Measurements from ENCODE around the gene B3GNT7. TPM values are rescaled to one million over a fixed set of nuclear protein-coding genes. Genes with fewer than 3 reads are reported as not detected.

Gene B3GNT7
- total RNA-seq, 2 experiments from 2014 or later, result 0.38 to 0.89 TPM

GRCh38 chr2:231421051-231421580, 25.6 kb downstream of the B3GNT7 start:
- Mint-ChIP-seq H3K4me1 (ENCODE audit: low read depth) (peaks cover 5% of the 10 kb centered on the region), H3K36me3 (ENCODE audit: low read depth) (no peaks in the 10 kb centered on the region), H3K27ac (no peak overlapping the region), H3K9me3 (no peaks in the 10 kb centered on the region), H3K4me3 (no peak overlapping the region), H3K27me3 (peaks cover 4% of the 10 kb centered on the region)
- DNase-seq, result no peak
- intact Hi-C loops (cut with DNase I, micrococcal nuclease), result no loop called here
- no peaks in the 10 kb centered on the region for H3K27me3 ChIP-seq (ENCODE audit: control insufficient read depth in 1 of 2, insufficient read depth in 2 of 2, low read length in 2 of 2)
- H3K9me3 ChIP-seq (ENCODE audit: control insufficient read depth in 1 of 2, insufficient read depth in 1 of 2, low read length in 2 of 2), result no peaks in the 10 kb centered on the region
- no peak for ATAC-seq (ENCODE audit: poor library complexity)
- ChIA-PET POLR2A (no interaction called here), CTCF (no interaction called here)
- H3K4me1 ChIP-seq (ENCODE audit: insufficient read depth, low read length), result peaks cover 8% of the 10 kb centered on the region
- H3K27ac ChIP-seq (ENCODE audit: low read depth in 1 of 2, low read length in 2 of 2), result no peak overlapping the region
- no peak overlapping the region for H3K4me3 ChIP-seq (ENCODE audit: low read length)
- TF ChIP-seq, protein P1, sequence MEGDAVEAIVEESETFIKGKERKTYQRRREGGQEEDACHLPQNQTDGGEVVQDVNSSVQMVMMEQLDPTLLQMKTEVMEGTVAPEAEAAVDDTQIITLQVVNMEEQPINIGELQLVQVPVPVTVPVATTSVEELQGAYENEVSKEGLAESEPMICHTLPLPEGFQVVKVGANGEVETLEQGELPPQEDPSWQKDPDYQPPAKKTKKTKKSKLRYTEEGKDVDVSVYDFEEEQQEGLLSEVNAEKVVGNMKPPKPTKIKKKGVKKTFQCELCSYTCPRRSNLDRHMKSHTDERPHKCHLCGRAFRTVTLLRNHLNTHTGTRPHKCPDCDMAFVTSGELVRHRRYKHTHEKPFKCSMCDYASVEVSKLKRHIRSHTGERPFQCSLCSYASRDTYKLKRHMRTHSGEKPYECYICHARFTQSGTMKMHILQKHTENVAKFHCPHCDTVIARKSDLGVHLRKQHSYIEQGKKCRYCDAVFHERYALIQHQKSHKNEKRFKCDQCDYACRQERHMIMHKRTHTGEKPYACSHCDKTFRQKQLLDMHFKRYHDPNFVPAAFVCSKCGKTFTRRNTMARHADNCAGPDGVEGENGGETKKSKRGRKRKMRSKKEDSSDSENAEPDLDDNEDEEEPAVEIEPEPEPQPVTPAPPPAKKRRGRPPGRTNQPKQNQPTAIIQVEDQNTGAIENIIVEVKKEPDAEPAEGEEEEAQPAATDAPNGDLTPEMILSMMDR (IDR thresholded peaks at IDR 0.05), result no peak
- H3K36me3 ChIP-seq (ENCODE audit: insufficient read depth, low read length), result no peaks in the 10 kb centered on the region

DNA sequence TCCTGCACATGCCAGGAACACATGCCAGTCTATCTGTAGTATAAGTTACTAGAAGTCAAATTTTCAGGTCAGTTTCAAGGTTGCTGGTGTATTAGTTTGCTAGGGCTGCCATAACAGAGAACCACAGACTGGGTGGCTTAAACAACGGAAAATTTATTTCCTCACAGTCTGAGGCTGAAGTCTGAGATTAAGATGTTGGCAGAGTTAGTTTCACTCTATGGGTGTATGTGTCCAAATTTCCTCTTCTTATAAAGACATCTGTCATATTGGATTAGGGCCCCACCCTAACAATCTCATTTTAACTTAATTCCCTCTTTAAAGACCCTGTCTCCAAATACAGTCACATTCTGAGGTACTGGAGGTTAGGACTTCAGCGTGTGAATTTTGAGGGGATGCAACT, 26.5 kb downstream of the B3GNT7 start:
- peaks cover 14% of the 10 kb centered on the region for H3K4me1 Mint-ChIP-seq (ENCODE audit: low read depth)
- peaks cover 4% of the 10 kb centered on the region for H3K27me3 Mint-ChIP-seq
- no peaks in the 10 kb centered on the region for H3K27me3 ChIP-seq (ENCODE audit: control insufficient read depth in 1 of 2, insufficient read depth in 2 of 2, low read length in 2 of 2)
- H3K4me3 ChIP-seq (ENCODE audit: low read length), result no peak overlapping the region
- TF ChIP-seq, protein P1 (IDR thresholded peaks at IDR 0.05), result no peak
- no peaks in the 10 kb centered on the region for H3K36me3 ChIP-seq (ENCODE audit: insufficient read depth, low read length)
- H3K4me1 ChIP-seq (ENCODE audit: insufficient read depth, low read length), result peaks cover 14% of the 10 kb centered on the region
- no peak overlapping the region for H3K27ac Mint-ChIP-seq
- no peaks in the 10 kb centered on the region for H3K36me3 Mint-ChIP-seq (ENCODE audit: low read depth)
- no peaks in the 10 kb centered on the region for H3K9me3 Mint-ChIP-seq
- DNase-seq (no peak), ATAC-seq (ENCODE audit: poor library complexity) (no peak)
- ChIA-PET POLR2A (no interaction called here), CTCF (no interaction called here)
- H3K9me3 ChIP-seq (ENCODE audit: control insufficient read depth in 1 of 2, insufficient read depth in 1 of 2, low read length in 2 of 2), result no peaks in the 10 kb centered on the region
- no peak overlapping the region for H3K27ac ChIP-seq (ENCODE audit: low read depth in 1 of 2, low read length in 2 of 2)
- no peak overlapping the region for H3K4me3 Mint-ChIP-seq
- intact Hi-C loops (cut with DNase I, micrococcal nuclease), result no loop called here

DNA sequence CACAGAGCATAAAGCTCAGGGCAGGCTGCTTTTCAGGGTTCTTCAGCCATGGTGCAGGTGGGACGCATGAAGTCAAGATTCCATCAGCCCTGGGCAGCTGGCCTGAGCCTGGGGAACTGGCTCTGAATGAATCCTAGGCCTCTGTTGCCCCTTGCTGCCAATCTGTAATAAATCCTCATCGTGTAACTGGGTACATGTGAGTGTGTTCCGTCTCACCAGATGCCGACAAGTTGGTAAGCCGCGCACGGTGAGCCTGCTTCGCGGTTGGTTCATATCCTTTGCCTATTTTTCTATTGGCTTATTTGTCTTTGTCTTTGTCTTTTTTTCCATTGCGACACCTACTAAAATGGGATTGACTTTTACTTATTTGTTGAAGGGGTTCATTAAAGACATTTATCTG, 27.7 kb downstream of the B3GNT7 start:
- ATAC-seq (ENCODE audit: poor library complexity) (no peak), DNase-seq (no peak)
- no peaks in the 10 kb centered on the region for H3K27me3 ChIP-seq (ENCODE audit: control insufficient read depth in 1 of 2, insufficient read depth in 2 of 2, low read length in 2 of 2)
- no peaks in the 10 kb centered on the region for H3K36me3 ChIP-seq (ENCODE audit: insufficient read depth, low read length)
- no peaks in the 10 kb centered on the region for H3K9me3 ChIP-seq (ENCODE audit: control insufficient read depth in 1 of 2, insufficient read depth in 1 of 2, low read length in 2 of 2)
- CTCF ChIA-PET, result no interaction called here
- POLR2A ChIA-PET, result no interaction called here
- Mint-ChIP-seq H3K4me1 (ENCODE audit: low read depth) (peaks cover 14% of the 10 kb centered on the region), H3K36me3 (ENCODE audit: low read depth) (no peaks in the 10 kb centered on the region), H3K9me3 (no peaks in the 10 kb centered on the region), H3K27me3 (peaks cover 4% of the 10 kb centered on the region), H3K27ac (no peak overlapping the region), H3K4me3 (no peak overlapping the region)
- H3K4me3 ChIP-seq (ENCODE audit: low read length), result no peak overlapping the region
- TF ChIP-seq, protein P1 (IDR thresholded peaks at IDR 0.05), result no peak
- H3K4me1 ChIP-seq (ENCODE audit: insufficient read depth, low read length), result peaks cover 14% of the 10 kb centered on the region
- intact Hi-C loops (cut with DNase I, micrococcal nuclease), result no loop called here
- H3K27ac ChIP-seq (ENCODE audit: low read depth in 1 of 2, low read length in 2 of 2), result no peak overlapping the region

Measured in CD4-positive, alpha-beta T cell (primary cell).